Ishikawa (cell line): ENCODE results near the gene KDM7A.
A peak's percentile ranks its signal among the peaks of the same experiment; 100 is the strongest.

Source experiments
- EP300 ChIP-seq: IDR thresholded peaks from 2 replicates; pipeline ENCODE4 v1.6.1; 2012; ENCODE audit warnings: borderline replicate concordance
- MAX ChIP-seq: IDR thresholded peaks from 2 replicates; pipeline ENCODE4 v1.6.1; 2012
- NFIC ChIP-seq: IDR thresholded peaks from 2 replicates; pipeline ENCODE4 v1.6.1; 2012

GRCh38 chr7:140175221-140176121 is 1.3 kb downstream of the KDM7A start:
- peak; percentile 85 for TF ChIP-seq MAX
- TF ChIP-seq EP300 = no peak
- no peak for TF ChIP-seq NFIC
